Lung (tissue), 12 donors: Measurements from ENCODE around the gene FAM193A. TPM values are rescaled to one million over a fixed set of nuclear protein-coding genes. Genes with fewer than 3 reads are reported as not detected.
"Not testable (repeated sequence)": the region's sequence is repeated elsewhere in the genome, so short reads cannot be mapped to it uniquely, and the experiment has no call there.

ENCODE experiments used
- ATAC-seq: fragments of 200-7000 bp; cut with Tn5 transposase; one replicate; pipeline ENCODE4 v1.9.1; 2020; ENCODE audit warnings: moderate number of reproducible peaks; ENCODE audit not compliant: insufficient read depth, low FRiP score
- DNase-seq, 3 donors: peaks; one replicate each; pipeline ENCODE4 v3.0.0-alpha.2; 2013 to 2017
- H3K27ac ChIP-seq, 2 donors: one replicate each; pipeline ENCODE4 v1.5.1; 2013; ENCODE audit warnings: mild to moderate bottlenecking in 2 of 2, moderate library complexity in 2 of 2, control low read depth in 1 of 2, inconsistent platforms in 1 of 2, low read depth in 1 of 2, low read length in 1 of 2
- H3K27me3 ChIP-seq, 3 donors: one replicate each; pipeline ENCODE4 v1.5.1; 2013; ENCODE audit warnings: low read length in 2 of 3; ENCODE audit not compliant: control insufficient read depth in 3 of 3, insufficient read depth in 3 of 3
- H3K36me3 ChIP-seq, 4 donors: one replicate each; pipeline ENCODE4 v1.5.1; 2013; ENCODE audit warnings: low read length in 4 of 4, mild to moderate bottlenecking in 1 of 4, moderate library complexity in 1 of 4; ENCODE audit not compliant: control insufficient read depth in 4 of 4, insufficient read depth in 4 of 4
- H3K4me1 ChIP-seq, 5 donors: one replicate each; pipeline ENCODE4 v1.5.1; 2013; ENCODE audit warnings: low read length in 5 of 5, mild to moderate bottlenecking in 2 of 5, moderate library complexity in 1 of 5; ENCODE audit not compliant: control insufficient read depth in 5 of 5, insufficient read depth in 5 of 5
- H3K4me3 ChIP-seq: one replicate; pipeline ENCODE4 v1.5.1; 2013; ENCODE audit warnings: mild to moderate bottlenecking, control low read depth, moderate library complexity
- H3K9ac ChIP-seq, 2 donors: one replicate each; pipeline ENCODE4 v1.5.1; 2013; ENCODE audit warnings: low read length in 2 of 2, control low read depth in 1 of 2; ENCODE audit not compliant: insufficient read depth in 1 of 2
- H3K9me3 ChIP-seq, 4 donors: one replicate each; pipeline ENCODE4 v1.5.1; 2013; ENCODE audit warnings: low read length in 3 of 4, mild to moderate bottlenecking in 1 of 4, moderate library complexity in 1 of 4; ENCODE audit not compliant: control insufficient read depth in 4 of 4, insufficient read depth in 3 of 4
- CTCF ChIP-seq: IDR thresholded peaks from 2 replicates; pipeline ENCODE4 v1.5.1; 2012; ENCODE audit warnings: mild to moderate bottlenecking; ENCODE audit errors: control extremely low read depth, extremely low read depth
- WGBS, 2 donors: extraction: QIAGEN DNeasy Blood & Tissue Kit; methylation state at CpG; one replicate each; pipeline ENCODE4 v1.1.7; 2013; 5-methylcytosine and 5-hydroxymethylcytosine counted together
- polyA plus RNA-seq, 2 donors: library from polyadenylated mRNA; stranded (reverse); fragments of 200-250 nt; gene quantifications; one replicate each; pipeline ENCODE4 v1.2.1, GENCODE V29; 2013
- total RNA-seq, 2 donors: library from RNA; depleted of rRNA in 1 of 2; stranded (reverse); fragments of >200 nt in 1 of 2; gene quantifications; one replicate each; pipeline ENCODE4 v1.2.1, GENCODE V29; 2014 to 2021
- donor health status: control.
- donor health status: control.
- donor health status: Bipolar disorder and iron deficiency.
- donor health status: healthy.
- donor health status: DM: yes; HTN: yes; CAD: no.

FAM193A gene
- total and polyA plus RNA-seq, 4 donors, result 9.7 to 33.2 (median 17.5) TPM

DNA sequence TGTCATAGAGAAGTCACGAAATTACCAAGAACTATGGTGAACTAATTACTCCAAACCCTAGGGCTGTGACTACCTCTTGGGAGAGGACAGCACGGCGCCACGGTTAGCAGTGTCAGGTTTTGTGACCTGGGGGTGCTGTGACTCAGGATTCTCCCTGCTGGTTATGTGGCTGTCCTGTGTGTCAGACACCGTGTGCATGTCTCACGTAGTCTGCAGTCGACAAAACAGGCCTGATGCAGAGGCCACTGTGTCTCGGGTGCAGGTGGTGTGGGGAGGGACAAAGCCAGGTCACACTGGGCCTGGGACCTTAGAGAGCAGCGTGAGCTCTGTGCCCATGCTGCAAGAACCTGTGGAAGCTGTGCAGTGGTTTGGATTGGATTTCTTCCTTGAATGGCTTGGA is 185.6 kb downstream of the FAM193A start:
- Histone ChIP-seq H3K27me3 (no peaks in the 10 kb centered on the region), H3K36me3 (peaks cover 0 to 21% (median 9%) of the 10 kb centered on the region in 4 donors), H3K9me3 (no peaks in the 10 kb centered on the region), H3K4me3 (no peak overlapping the region), H3K9ac (no peak overlapping the region), H3K4me1 (no peaks in the 10 kb centered on the region), H3K27ac (no peak overlapping the region)
- no peak for DNase-seq
- ATAC-seq, result no peak
- TF ChIP-seq CTCF, result no peak
- 95 to 98% methylated on average over 9 of the region's 9 CpGs for WGBS, 2 donors

GRCh38 chr4:2723751-2724150 is 187.3 kb downstream of the FAM193A start:
- no peak for TF ChIP-seq CTCF
- Histone ChIP-seq H3K27me3 (no peaks in the 10 kb centered on the region), H3K36me3 (peaks cover 0 to 20% (median 8%) of the 10 kb centered on the region in 4 donors), H3K4me3 (no peak overlapping the region), H3K9me3 (no peaks in the 10 kb centered on the region), H3K9ac (no peak overlapping the region), H3K27ac (no peak overlapping the region), H3K4me1 (no peaks in the 10 kb centered on the region)
- DNase-seq (no peak), ATAC-seq (no peak)
- WGBS, 2 donors, result 91 to 97% methylated on average over 3 of the region's 3 CpGs

DNA sequence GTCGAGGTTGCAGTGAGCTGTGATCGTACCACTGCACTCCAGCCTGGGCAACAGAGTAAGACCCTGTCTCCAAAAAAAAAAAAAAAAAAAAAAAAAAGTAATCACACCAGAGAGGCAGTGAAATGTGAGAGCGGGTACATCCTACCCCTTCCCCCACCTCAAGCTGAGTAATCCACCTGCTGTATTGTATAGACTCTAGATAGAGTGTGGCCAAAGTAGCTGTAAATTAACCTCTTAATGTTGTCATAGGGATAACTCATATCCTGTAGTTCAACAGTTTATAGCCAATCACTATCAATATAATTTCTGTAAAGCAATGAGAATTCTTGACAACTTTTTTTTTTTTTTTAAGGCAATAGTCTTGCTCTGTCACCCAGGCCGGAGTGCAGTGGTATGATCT is 188.9 kb downstream of the FAM193A start:
- DNase-seq, result no peak
- Histone ChIP-seq H3K9ac (no peak overlapping the region), H3K27ac (no peak overlapping the region), H3K36me3 (peaks cover 0 to 26% (median 13%) of the 10 kb centered on the region in 4 donors), H3K27me3 (no peaks in the 10 kb centered on the region), H3K4me1 (no peaks in the 10 kb centered on the region), H3K9me3 (no peaks in the 10 kb centered on the region), H3K4me3 (no peak overlapping the region)
- no peak for TF ChIP-seq CTCF
- no peak for ATAC-seq
- 95 to 97% methylated on average over 4 of the region's 4 CpGs for WGBS, 2 donors

- not testable (repeated sequence) for H3K9me3 ChIP-seq, H3K9ac ChIP-seq, DNase-seq, H3K4me1 ChIP-seq, H3K27me3 ChIP-seq, H3K27ac ChIP-seq, H3K4me3 ChIP-seq, ATAC-seq
- WGBS, 2 donors, result 97 to 98% methylated on average over 17 of the region's 17 CpGs
- peaks cover 0 to 22% (median 12%) of the 10 kb centered on the region in 4 donors for H3K36me3 ChIP-seq
Observed at GRCh38 chr4:2726881-2727280, 190.4 kb downstream of the FAM193A start.
